ENCODE results near the gene SATB2.

The SATB2 gene

DNA sequence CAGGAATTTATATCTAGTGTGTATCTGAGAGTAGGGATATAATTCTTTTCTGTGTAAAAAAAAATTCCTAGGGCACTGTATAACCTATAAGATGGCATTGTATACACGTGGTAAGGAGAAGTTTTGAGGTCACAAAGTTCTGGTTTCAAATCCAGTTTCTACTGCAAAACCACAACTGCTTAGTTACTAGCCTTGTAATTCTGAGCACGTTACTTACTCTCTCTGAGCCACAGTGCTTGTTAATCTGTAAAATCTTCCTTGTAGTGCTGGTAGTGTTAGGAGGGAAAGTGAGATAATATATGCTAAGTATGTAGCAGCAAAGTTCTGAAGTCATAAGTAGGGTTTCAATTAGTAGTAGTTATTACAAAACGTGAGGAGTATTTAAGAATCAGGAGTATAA, 175.4 kb downstream of the SATB2 start:
- H2AK5ac ChIP-seq (ENCODE audit: low read depth, low read length): no peak overlapping the region
- no peak overlapping the region for H3K23ac ChIP-seq (ENCODE audit: low read depth, low read length, poor library complexity)
- no peak overlapping the region for H2AFZ ChIP-seq (ENCODE audit: low read length)
- no peaks in the 10 kb centered on the region for H3K79me1 ChIP-seq (ENCODE audit: low read depth, low read length)
- no peak overlapping the region for H4K8ac ChIP-seq (ENCODE audit: low read depth, low read length)
- H2BK5ac ChIP-seq (ENCODE audit: low read length): no peak overlapping the region
- peaks cover 0 to 3% of the 10 kb centered on the region in 2 donors for H3K4me1 ChIP-seq (ENCODE audit: control insufficient read depth in 2 of 2, insufficient read depth in 1 of 2, low read depth in 1 of 2, low read length in 2 of 2)
- H3K27me3 ChIP-seq (ENCODE audit: control insufficient read depth in 3 of 3, insufficient read depth in 3 of 3, low read depth in 1 of 3, low read length in 3 of 3): no peaks in the 10 kb centered on the region
- no peaks in the 10 kb centered on the region for H3K36me3 ChIP-seq (replicated peaks in 1 of 2; ENCODE audit: control insufficient read depth in 2 of 2, insufficient read depth in 2 of 2, low read length in 2 of 2)
- no peaks in the 10 kb centered on the region for H3K9me3 ChIP-seq (replicated peaks in 1 of 2; ENCODE audit: control insufficient read depth in 2 of 2, insufficient read depth in 1 of 2, low read depth in 1 of 2, low read length in 2 of 2)
- H3K14ac ChIP-seq (ENCODE audit: low read length): no peak overlapping the region
- no CpG with 5 or more reads among the region's 3 CpGs for WGBS, 2 donors (ENCODE audit: extremely low coverage in 2 of 2, insufficient read length in 2 of 2, insufficient replicate concordance in 1 of 2)
- DNase-seq (ENCODE audit: low spot score): no peak
- H2BK120ac ChIP-seq (ENCODE audit: low read depth, low read length): no peak overlapping the region
- no peak overlapping the region for H3K4me2 ChIP-seq (ENCODE audit: insufficient read depth, low read length, poor library complexity, severe bottlenecking)
- H2BK15ac ChIP-seq (ENCODE audit: low read length): no peak overlapping the region
- H3K9ac ChIP-seq (ENCODE audit: low read depth, low read length, poor library complexity): no peak overlapping the region
- H4K91ac ChIP-seq (ENCODE audit: low read depth, low read length, poor library complexity): no peak overlapping the region
- no peak overlapping the region for H3K4ac ChIP-seq (ENCODE audit: low read length)
- no peak overlapping the region for H2BK12ac ChIP-seq (ENCODE audit: low read length)
- no peak overlapping the region for H3K27ac ChIP-seq (replicated peaks; ENCODE audit: low read length)
- H3K4me3 ChIP-seq (ENCODE audit: low read length in 2 of 2): no peak overlapping the region
- no peak overlapping the region for H3K18ac ChIP-seq (ENCODE audit: low read length)

GRCh38 chr2:199279146-199279545, 178.6 kb downstream of the SATB2 start:
- H2BK12ac ChIP-seq (ENCODE audit: low read length): no peak overlapping the region
- no peak overlapping the region for H2AFZ ChIP-seq (ENCODE audit: low read length)
- no peak overlapping the region for H3K4me3 ChIP-seq (ENCODE audit: low read length in 2 of 2)
- no peak overlapping the region for H2AK5ac ChIP-seq (ENCODE audit: low read depth, low read length)
- H3K27ac ChIP-seq (replicated peaks; ENCODE audit: low read length): no peak overlapping the region
- H3K4me2 ChIP-seq (ENCODE audit: insufficient read depth, low read length, poor library complexity, severe bottlenecking): no peak overlapping the region
- no peak overlapping the region for H3K18ac ChIP-seq (ENCODE audit: low read length)
- no peak overlapping the region for H2BK15ac ChIP-seq (ENCODE audit: low read length)
- H2BK120ac ChIP-seq (ENCODE audit: low read depth, low read length): no peak overlapping the region
- no peak overlapping the region for H3K14ac ChIP-seq (ENCODE audit: low read length)
- no peak overlapping the region for H3K9ac ChIP-seq (ENCODE audit: low read depth, low read length, poor library complexity)
- DNase-seq (ENCODE audit: low spot score): no peak
- no peaks in the 10 kb centered on the region for H3K9me3 ChIP-seq (replicated peaks in 1 of 2; ENCODE audit: control insufficient read depth in 2 of 2, insufficient read depth in 1 of 2, low read depth in 1 of 2, low read length in 2 of 2)
- H3K79me1 ChIP-seq (ENCODE audit: low read depth, low read length): no peaks in the 10 kb centered on the region
- H3K27me3 ChIP-seq (ENCODE audit: control insufficient read depth in 3 of 3, insufficient read depth in 3 of 3, low read depth in 1 of 3, low read length in 3 of 3): no peaks in the 10 kb centered on the region
- peaks cover 0 to 3% of the 10 kb centered on the region in 2 donors for H3K4me1 ChIP-seq (ENCODE audit: control insufficient read depth in 2 of 2, insufficient read depth in 1 of 2, low read depth in 1 of 2, low read length in 2 of 2)
- no peak overlapping the region for H4K8ac ChIP-seq (ENCODE audit: low read depth, low read length)
- no peak overlapping the region for H2BK5ac ChIP-seq (ENCODE audit: low read length)
- no peaks in the 10 kb centered on the region for H3K36me3 ChIP-seq (replicated peaks in 1 of 2; ENCODE audit: control insufficient read depth in 2 of 2, insufficient read depth in 2 of 2, low read length in 2 of 2)
- H3K4ac ChIP-seq (ENCODE audit: low read length): no peak overlapping the region
- H3K23ac ChIP-seq (ENCODE audit: low read depth, low read length, poor library complexity): no peak overlapping the region
- no peak overlapping the region for H4K91ac ChIP-seq (ENCODE audit: low read depth, low read length, poor library complexity)

DNA sequence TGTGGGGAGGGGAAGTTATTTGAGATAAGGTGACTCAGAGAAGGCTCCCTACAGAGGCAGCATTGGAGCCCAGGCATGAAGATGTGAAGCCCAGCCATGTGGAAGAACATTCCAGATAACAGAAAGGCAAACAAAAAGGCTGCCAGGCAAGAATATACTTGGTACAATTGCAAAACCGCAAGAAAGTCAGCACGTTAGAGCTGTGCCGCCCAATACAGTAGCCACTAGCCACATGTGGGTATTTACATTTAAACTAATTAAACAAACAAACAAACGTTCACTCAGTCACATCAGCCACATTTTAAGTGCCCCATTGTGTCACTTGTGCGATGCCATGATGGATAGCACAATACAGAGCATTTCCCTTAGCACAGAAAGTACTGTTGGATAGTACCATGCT, 179.6 kb downstream of the SATB2 start:
- Histone ChIP-seq H3K9me3 (replicated peaks in 1 of 2; ENCODE audit: control insufficient read depth in 2 of 2, insufficient read depth in 1 of 2, low read depth in 1 of 2, low read length in 2 of 2) (no peaks in the 10 kb centered on the region), H3K4me2 (ENCODE audit: insufficient read depth, low read length, poor library complexity, severe bottlenecking) (no peak overlapping the region), H2BK15ac (ENCODE audit: low read length) (no peak overlapping the region), H3K36me3 (replicated peaks in 1 of 2; ENCODE audit: control insufficient read depth in 2 of 2, insufficient read depth in 2 of 2, low read length in 2 of 2) (no peaks in the 10 kb centered on the region), H3K4ac (ENCODE audit: low read length) (no peak overlapping the region), H3K18ac (ENCODE audit: low read length) (no peak overlapping the region), H4K91ac (ENCODE audit: low read depth, low read length, poor library complexity) (no peak overlapping the region), H2AK5ac (ENCODE audit: low read depth, low read length) (no peak overlapping the region), H3K23ac (ENCODE audit: low read depth, low read length, poor library complexity) (no peak overlapping the region), H2AFZ (ENCODE audit: low read length) (no peak overlapping the region), H3K14ac (ENCODE audit: low read length) (no peak overlapping the region), H4K8ac (ENCODE audit: low read depth, low read length) (no peak overlapping the region), H3K27ac (replicated peaks; ENCODE audit: low read length) (no peak overlapping the region), H3K9ac (ENCODE audit: low read depth, low read length, poor library complexity) (no peak overlapping the region), H3K27me3 (ENCODE audit: control insufficient read depth in 3 of 3, insufficient read depth in 3 of 3, low read depth in 1 of 3, low read length in 3 of 3) (no peaks in the 10 kb centered on the region), H2BK120ac (ENCODE audit: low read depth, low read length) (no peak overlapping the region), H3K4me3 (ENCODE audit: low read length in 2 of 2) (no peak overlapping the region), H2BK12ac (ENCODE audit: low read length) (no peak overlapping the region), H2BK5ac (ENCODE audit: low read length) (no peak overlapping the region), H3K79me1 (ENCODE audit: low read depth, low read length) (no peaks in the 10 kb centered on the region), H3K4me1 (ENCODE audit: control insufficient read depth in 2 of 2, insufficient read depth in 1 of 2, low read depth in 1 of 2, low read length in 2 of 2) (peaks cover 0 to 3% of the 10 kb centered on the region in 2 donors)
- no CpG with 5 or more reads among the region's 5 CpGs for WGBS, 2 donors (ENCODE audit: extremely low coverage in 2 of 2, insufficient read length in 2 of 2, insufficient replicate concordance in 1 of 2)
- DNase-seq (ENCODE audit: low spot score): no peak

GRCh38 chr2:199273042-199273511, 184.7 kb downstream of the SATB2 start:
- H3K14ac ChIP-seq (ENCODE audit: low read length): no peak overlapping the region
- no peaks in the 10 kb centered on the region for H3K27me3 ChIP-seq (ENCODE audit: control insufficient read depth in 3 of 3, insufficient read depth in 3 of 3, low read depth in 1 of 3, low read length in 3 of 3)
- H4K8ac ChIP-seq (ENCODE audit: low read depth, low read length): no peak overlapping the region
- H3K18ac ChIP-seq (ENCODE audit: low read length): no peak overlapping the region
- H2BK15ac ChIP-seq (ENCODE audit: low read length): no peak overlapping the region
- no peak overlapping the region for H3K4me2 ChIP-seq (ENCODE audit: insufficient read depth, low read length, poor library complexity, severe bottlenecking)
- H2AK5ac ChIP-seq (ENCODE audit: low read depth, low read length): no peak overlapping the region
- no peak overlapping the region for H3K4ac ChIP-seq (ENCODE audit: low read length)
- H3K9ac ChIP-seq (ENCODE audit: low read depth, low read length, poor library complexity): no peak overlapping the region
- H3K79me1 ChIP-seq (ENCODE audit: low read depth, low read length): no peaks in the 10 kb centered on the region
- H2BK120ac ChIP-seq (ENCODE audit: low read depth, low read length): no peak overlapping the region
- no peak overlapping the region for H2BK5ac ChIP-seq (ENCODE audit: low read length)
- no peak overlapping the region for H3K23ac ChIP-seq (ENCODE audit: low read depth, low read length, poor library complexity)
- no peak for DNase-seq (ENCODE audit: low spot score)
- no CpG with 5 or more reads among the region's 1 CpG for WGBS, 2 donors (ENCODE audit: extremely low coverage in 2 of 2, insufficient read length in 2 of 2, insufficient replicate concordance in 1 of 2)
- no peak overlapping the region for H3K27ac ChIP-seq (replicated peaks; ENCODE audit: low read length)
- no peaks in the 10 kb centered on the region for H3K4me1 ChIP-seq (ENCODE audit: control insufficient read depth in 2 of 2, insufficient read depth in 1 of 2, low read depth in 1 of 2, low read length in 2 of 2)
- H2BK12ac ChIP-seq (ENCODE audit: low read length): no peak overlapping the region
- no peak overlapping the region for H2AFZ ChIP-seq (ENCODE audit: low read length)
- no peak overlapping the region for H4K91ac ChIP-seq (ENCODE audit: low read depth, low read length, poor library complexity)
- peaks cover 0 to 9% of the 10 kb centered on the region in 2 donors for H3K36me3 ChIP-seq (replicated peaks in 1 of 2; ENCODE audit: control insufficient read depth in 2 of 2, insufficient read depth in 2 of 2, low read length in 2 of 2)
- H3K9me3 ChIP-seq (replicated peaks in 1 of 2; ENCODE audit: control insufficient read depth in 2 of 2, insufficient read depth in 1 of 2, low read depth in 1 of 2, low read length in 2 of 2): no peaks in the 10 kb centered on the region
- no peak overlapping the region for H3K4me3 ChIP-seq (ENCODE audit: low read length in 2 of 2)
